GM13976 (cell line): ENCODE measurements around the gene CDHR3.
"Not testable (repeated sequence)": the region's sequence is repeated elsewhere in the genome, so short reads cannot be mapped to it uniquely, and the experiment has no call there.

Source experiments
- DNase-seq: peaks from one replicate; pipeline ENCODE4 v3.0.0; 2012; ENCODE audit warnings: low spot score
- CTCF ChIP-seq: IDR thresholded peaks from 2 replicates; pipeline ENCODE4 v1.5.1; 2012; ENCODE audit warnings: borderline replicate concordance, mild to moderate bottlenecking; ENCODE audit not compliant: insufficient read depth; ENCODE audit errors: extremely low read depth, missing control alignments, control extremely low read depth
- in situ Hi-C: fragments of 300-500 bp; cut with MboI; formaldehyde crosslinking; loops from one replicate; pipeline ENCODE4 v1.12.0; 2022; ENCODE audit warnings: low sequenced_read_pairs, mixed read lengths, inconsistent platforms; ENCODE audit not compliant: unreplicated experiment

CDHR3 gene

GRCh38 chr7:105943486-105943885, 19.6 kb upstream of the CDHR3 start:
- DNase-seq, result no peak
- in situ Hi-C loops, result no loop called here

GRCh38 chr7:105945848-105946247, 17.2 kb upstream of the CDHR3 start:
- TF ChIP-seq CTCF, result no peak
- no peak for DNase-seq
- in situ Hi-C loops, result no loop called here

More at GRCh38 chr7:105943486-105943885, 19.6 kb upstream of the CDHR3 start:
- TF ChIP-seq CTCF, result no peak

GRCh38 chr7:105951597-105951996, 11.5 kb upstream of the CDHR3 start:
- DNase-seq, result no peak
- in situ Hi-C loops, result no loop called here
- TF ChIP-seq CTCF, result no peak

DNA sequence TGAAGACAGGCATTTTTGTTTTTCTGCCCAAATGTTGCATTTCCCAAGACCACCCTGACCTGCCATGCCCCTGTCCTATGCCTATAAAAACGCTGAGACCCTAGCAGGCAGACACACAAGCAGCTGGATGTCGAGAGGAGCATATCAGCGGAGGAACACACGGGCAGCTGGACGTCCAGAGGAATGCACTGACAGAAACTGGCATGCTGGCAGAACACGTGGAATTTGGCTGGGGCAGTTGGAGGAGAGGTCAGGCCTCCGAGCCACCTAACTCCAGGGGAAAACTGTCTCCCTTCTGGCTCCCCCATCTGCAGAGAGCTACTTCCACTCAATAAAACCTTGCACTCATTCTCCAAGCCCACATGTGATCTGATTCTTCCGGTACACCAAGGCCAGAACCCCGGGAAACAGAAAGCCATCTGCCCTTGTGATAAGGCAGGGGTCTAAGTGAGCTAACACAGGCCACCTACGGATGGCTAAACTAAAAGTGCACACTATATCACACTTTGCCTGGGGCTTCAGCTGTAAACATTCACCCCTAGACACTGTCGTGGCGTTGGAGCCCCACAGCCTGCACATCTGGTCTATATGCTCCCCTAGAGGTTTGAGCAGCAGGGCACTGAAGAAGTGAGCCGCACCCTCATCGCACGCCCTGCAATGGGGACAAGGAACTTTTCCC, 10.0 kb upstream of the CDHR3 start:
- TF ChIP-seq CTCF, result no peak
- in situ Hi-C loops, result no loop called here
- no peak for DNase-seq

DNA sequence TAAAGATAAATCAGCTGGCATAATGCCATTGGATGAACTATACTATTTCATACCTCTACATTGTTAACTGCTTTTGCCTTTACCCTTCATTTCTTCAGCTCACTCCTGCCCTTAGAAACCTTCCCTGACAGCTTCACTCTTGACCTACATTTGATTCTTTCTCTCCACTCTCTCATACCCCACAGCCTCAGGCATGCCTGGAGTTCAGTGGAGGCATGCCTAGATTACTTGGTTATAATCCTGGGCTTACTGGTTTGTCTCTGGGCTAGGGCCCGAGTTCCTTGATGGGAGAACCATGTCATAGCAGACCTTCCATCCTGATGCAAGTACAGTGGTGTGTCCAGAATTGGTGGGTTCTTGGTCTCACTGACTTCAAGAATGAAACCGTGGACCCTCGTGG, 8.4 kb upstream of the CDHR3 start:
- in situ Hi-C loops, result no loop called here
- TF ChIP-seq CTCF, result no peak
- DNase-seq, result no peak

- in situ Hi-C loops, result not testable (repeated sequence)
Measured at GRCh38 chr7:105955651-105956466, 7.2 kb upstream of the CDHR3 start.

GRCh38 chr7:105958012-105958411, 5.1 kb upstream of the CDHR3 start:
- no peak for DNase-seq
- in situ Hi-C loops, result no loop called here
- TF ChIP-seq CTCF, result no peak

More at GRCh38 chr7:105955651-105956466, 7.2 kb upstream of the CDHR3 start:
- DNase-seq, result not testable (repeated sequence)
